Mesendoderm (in vitro differentiated cells): Measurements from ENCODE around the gene FLNB.

Experiments
- DNase-seq: peaks from one replicate; pipeline ENCODE4 v3.0.0; 2013
- H2AK5ac ChIP-seq: 2 replicates; pipeline ENCODE4 v1.6.1; 2013; ENCODE audit warnings: low read length, inconsistent platforms
- H2BK120ac ChIP-seq: 2 replicates; pipeline ENCODE4 v1.6.1; 2013; ENCODE audit warnings: low read depth, mild to moderate bottlenecking, low read length, moderate library complexity, mixed read lengths
- H2BK15ac ChIP-seq: replicated peaks from 2 replicates; pipeline ENCODE4 v1.6.1; 2013; ENCODE audit warnings: low read depth, mild to moderate bottlenecking, moderate library complexity
- H2BK5ac ChIP-seq: 2 replicates; pipeline ENCODE4 v1.6.1; 2013; ENCODE audit warnings: low read length, inconsistent platforms
- H3K18ac ChIP-seq: 2 replicates; pipeline ENCODE4 v1.6.1; 2013; ENCODE audit warnings: mild to moderate bottlenecking, low read length, mixed read lengths
- H3K23ac ChIP-seq: one replicate; pipeline ENCODE4 v1.6.1; 2013; ENCODE audit warnings: low read length
- H3K27ac ChIP-seq: 2 replicates; pipeline ENCODE4 v1.5.1; 2013; ENCODE audit warnings: low read depth, mild to moderate bottlenecking, inconsistent platforms, low read length, moderate library complexity
- H3K27me3 ChIP-seq: 2 replicates; pipeline ENCODE4 v1.6.1; 2013; ENCODE audit warnings: low read length, control low read depth, mild to moderate bottlenecking, inconsistent platforms; ENCODE audit not compliant: insufficient read depth, poor library complexity
- H3K36me3 ChIP-seq: 2 replicates; pipeline ENCODE4 v1.6.1; 2013; ENCODE audit warnings: low read length, inconsistent platforms; ENCODE audit not compliant: control insufficient read depth, insufficient read depth
- H3K4ac ChIP-seq: one replicate; pipeline ENCODE4 v1.6.1; 2013; ENCODE audit warnings: low read depth, mild to moderate bottlenecking, low read length, moderate library complexity
- H3K4me1 ChIP-seq: 2 replicates; pipeline ENCODE4 v1.6.1; 2013; ENCODE audit warnings: low read depth, low read length, inconsistent platforms; ENCODE audit not compliant: control insufficient read depth
- H3K4me2 ChIP-seq: 2 replicates; pipeline ENCODE4 v1.6.1; 2013; ENCODE audit warnings: low read length
- H3K4me3 ChIP-seq: 2 replicates; pipeline ENCODE4 v1.5.1; 2013; ENCODE audit warnings: mild to moderate bottlenecking, low read length
- H3K56ac ChIP-seq: one replicate; pipeline ENCODE4 v1.6.1; 2013; ENCODE audit warnings: low read length
- H3K79me1 ChIP-seq: 2 replicates; pipeline ENCODE4 v1.6.1; 2013; ENCODE audit warnings: low read length, inconsistent platforms
- H3K79me2 ChIP-seq: 2 replicates; pipeline ENCODE4 v1.6.1; 2013; ENCODE audit warnings: mild to moderate bottlenecking, low read length; ENCODE audit not compliant: control insufficient read depth, insufficient read depth
- H3K9ac ChIP-seq: 2 replicates; pipeline ENCODE4 v1.6.1; 2013; ENCODE audit warnings: low read length, inconsistent platforms
- H4K5ac ChIP-seq: one replicate; pipeline ENCODE4 v1.6.1; 2013; ENCODE audit warnings: low read length
- H4K8ac ChIP-seq: one replicate; pipeline ENCODE4 v1.6.1; 2013; ENCODE audit warnings: low read depth, mild to moderate bottlenecking, control low read depth, low read length, moderate library complexity
- WGBS: extraction: QIAGEN DNeasy Blood & Tissue Kit; methylation state at CpG from one replicate; pipeline ENCODE4 v1.1.7; 2013; ENCODE audit warnings: low lambda C conversion rate, missing lambda C conversion rate; ENCODE audit not compliant: insufficient coverage; ENCODE audit errors: extremely low coverage; 5-methylcytosine and 5-hydroxymethylcytosine counted together

Gene FLNB

GRCh38 chr3:58130591-58130990 lies 122.4 kb downstream of the FLNB start:
- no peak overlapping the region for H3K4me2 ChIP-seq
- no peak overlapping the region for H2BK120ac ChIP-seq
- no peak overlapping the region for H3K4ac ChIP-seq
- no peak overlapping the region for H4K8ac ChIP-seq
- no peaks in the 10 kb centered on the region for H3K27me3 ChIP-seq
- no peak overlapping the region for H3K27ac ChIP-seq
- H3K23ac ChIP-seq = no peak overlapping the region
- H2AK5ac ChIP-seq = no peak overlapping the region
- no peaks in the 10 kb centered on the region for H3K79me2 ChIP-seq
- H3K56ac ChIP-seq = no peak overlapping the region
- H2BK5ac ChIP-seq = no peak overlapping the region
- no peak overlapping the region for H3K4me3 ChIP-seq
- WGBS = no CpG with 5 or more reads among the region's 11 CpGs
- peaks cover 6% of the 10 kb centered on the region for H3K36me3 ChIP-seq
- H3K18ac ChIP-seq = no peak overlapping the region
- no peak overlapping the region for H4K5ac ChIP-seq
- H3K9ac ChIP-seq = no peak overlapping the region
- DNase-seq = no peak
- H2BK15ac ChIP-seq = no peak overlapping the region
- peaks cover 2% of the 10 kb centered on the region for H3K79me1 ChIP-seq
- H3K4me1 ChIP-seq = no peaks in the 10 kb centered on the region

- peaks cover 9% of the 10 kb centered on the region for H3K36me3 ChIP-seq
- H2AK5ac ChIP-seq = no peak overlapping the region
- DNase-seq = no peak
- H3K4me1 ChIP-seq = no peaks in the 10 kb centered on the region
- no peak overlapping the region for H3K27ac ChIP-seq
- H2BK5ac ChIP-seq = no peak overlapping the region
- no peak overlapping the region for H3K4ac ChIP-seq
- H3K56ac ChIP-seq = no peak overlapping the region
- no peak overlapping the region for H2BK120ac ChIP-seq
- H3K18ac ChIP-seq = no peak overlapping the region
- H4K5ac ChIP-seq = no peak overlapping the region
- H3K4me3 ChIP-seq = no peak overlapping the region
- no peak overlapping the region for H3K4me2 ChIP-seq
- H3K79me1 ChIP-seq = peaks cover 2% of the 10 kb centered on the region
- no peaks in the 10 kb centered on the region for H3K27me3 ChIP-seq
- H3K23ac ChIP-seq = no peak overlapping the region
- H4K8ac ChIP-seq = no peak overlapping the region
- no peaks in the 10 kb centered on the region for H3K79me2 ChIP-seq
- no peak overlapping the region for H2BK15ac ChIP-seq
- no CpG with 5 or more reads among the region's 6 CpGs for WGBS
- no peak overlapping the region for H3K9ac ChIP-seq
These were observed 123.0 kb downstream of the FLNB start for GRCh38 chr3:58131101-58131825.

GRCh38 chr3:58132850-58133249 lies 124.6 kb downstream of the FLNB start:
- Histone ChIP-seq H4K8ac (no peak overlapping the region), H2BK5ac (no peak overlapping the region), H3K79me1 (peaks cover 2% of the 10 kb centered on the region), H3K4me2 (no peak overlapping the region), H3K4me3 (no peak overlapping the region), H3K79me2 (no peaks in the 10 kb centered on the region), H2BK15ac (no peak overlapping the region), H3K23ac (no peak overlapping the region), H2BK120ac (no peak overlapping the region), H4K5ac (no peak overlapping the region), H3K27ac (no peak overlapping the region), H3K9ac (no peak overlapping the region), H3K18ac (no peak overlapping the region), H3K36me3 (peaks cover 16% of the 10 kb centered on the region), H3K4ac (no peak overlapping the region), H3K27me3 (no peaks in the 10 kb centered on the region), H3K56ac (no peak overlapping the region), H3K4me1 (no peaks in the 10 kb centered on the region), H2AK5ac (no peak overlapping the region)
- no CpG with 5 or more reads among the region's 4 CpGs for WGBS
- DNase-seq = no peak

- DNase-seq = no peak
- H3K56ac ChIP-seq = no peak overlapping the region
- H3K23ac ChIP-seq = no peak overlapping the region
- H3K4me2 ChIP-seq = no peak overlapping the region
- peaks cover 2% of the 10 kb centered on the region for H3K79me1 ChIP-seq
- H3K27ac ChIP-seq = no peak overlapping the region
- H4K5ac ChIP-seq = no peak overlapping the region
- peaks cover 19% of the 10 kb centered on the region for H3K36me3 ChIP-seq
- no CpG with 5 or more reads among the region's 5 CpGs for WGBS
- H3K79me2 ChIP-seq = no peaks in the 10 kb centered on the region
- no peak overlapping the region for H2BK5ac ChIP-seq
- H3K9ac ChIP-seq = no peak overlapping the region
- no peak overlapping the region for H2AK5ac ChIP-seq
- H2BK15ac ChIP-seq = no peak overlapping the region
- no peak overlapping the region for H3K4ac ChIP-seq
- H2BK120ac ChIP-seq = no peak overlapping the region
- no peak overlapping the region for H3K18ac ChIP-seq
- no peak overlapping the region for H3K4me3 ChIP-seq
- H4K8ac ChIP-seq = no peak overlapping the region
- no peaks in the 10 kb centered on the region for H3K4me1 ChIP-seq
- no peaks in the 10 kb centered on the region for H3K27me3 ChIP-seq
These were observed 126.2 kb downstream of the FLNB start for GRCh38 chr3:58134468-58134867.

GRCh38 chr3:58135712-58136543 lies 127.7 kb downstream of the FLNB start:
- Histone ChIP-seq H3K79me2 (no peaks in the 10 kb centered on the region), H3K4ac (no peak overlapping the region), H2BK15ac (no peak overlapping the region), H3K56ac (no peak overlapping the region), H3K27ac (no peak overlapping the region), H2AK5ac (no peak overlapping the region), H3K79me1 (peaks cover 2% of the 10 kb centered on the region), H3K4me1 (no peaks in the 10 kb centered on the region), H3K4me3 (no peak overlapping the region), H3K18ac (no peak overlapping the region), H4K5ac (no peak overlapping the region), H2BK120ac (no peak overlapping the region), H3K9ac (no peak overlapping the region), H3K23ac (no peak overlapping the region), H2BK5ac (no peak overlapping the region), H3K4me2 (no peak overlapping the region), H3K36me3 (peaks cover 21% of the 10 kb centered on the region), H4K8ac (no peak overlapping the region), H3K27me3 (no peaks in the 10 kb centered on the region)
- no peak for DNase-seq
- WGBS = no CpG with 5 or more reads among the region's 14 CpGs
